Hindlimb muscle (tissue), 1 donor: ENCODE measurements around the gene ENDOU. TPM values are rescaled to one million over a fixed set of nuclear protein-coding genes. Genes with fewer than 3 reads are reported as not detected.
"Not testable (repeated sequence)": the region's sequence is repeated elsewhere in the genome, so short reads cannot be mapped to it uniquely, and the experiment has no call there.

Source experiments
- DNase-seq: peaks from one replicate; pipeline ENCODE4 v3.0.0-alpha.2; 2013
- polyA plus RNA-seq: library from polyadenylated mRNA; unstranded; fragments of 120-200 nt; gene quantifications from one replicate; pipeline ENCODE4 v1.2.1, GENCODE V29; 2013; ENCODE audit not compliant: insufficient read length

ENDOU gene
- polyA plus RNA-seq, 1 donor: 0.35 TPM

GRCh38 chr12:47686645-47687240 lies 38.5 kb downstream of the ENDOU start:
- peak; percentile 10 for DNase-seq

GRCh38 chr12:47679785-47680184 lies 45.5 kb downstream of the ENDOU start:
- DNase-seq: no peak

- DNase-seq: no peak
These were observed 53.2 kb downstream of the ENDOU start for GRCh38 chr12:47672068-47672467.

- not testable (repeated sequence) for DNase-seq
These were observed 57.4 kb downstream of the ENDOU start for GRCh38 chr12:47667935-47668334.

Other genes starting within 250 kb of the ENDOU start
- 24.2 TPM for gene RPAP3, start 19.5 kb downstream of the ENDOU start, polyA plus RNA-seq
- 14.0 TPM for gene RAPGEF3, start 33.4 kb upstream of the ENDOU start, polyA plus RNA-seq
- gene SLC48A1, start 47.7 kb upstream of the ENDOU start, polyA plus RNA-seq: 13.7 TPM
- 67.2 TPM for gene HDAC7, start 94.4 kb upstream of the ENDOU start, polyA plus RNA-seq
- 0.75 TPM for gene VDR, start 179.5 kb upstream of the ENDOU start, polyA plus RNA-seq
- gene TMEM106C, start 238.1 kb upstream of the ENDOU start, polyA plus RNA-seq: 45.8 TPM